Stimulated activated CD8-positive, alpha-beta memory T cell treated with anti-CD3 and anti-CD28 coated beads, Interleukin-4, amount 100 ng/mL, for 48 hours (primary cell): ENCODE measurements around the gene PPP1R1A.

ENCODE experiments used
- DNase-seq: peaks from one replicate; pipeline ENCODE4 v3.0.0-alpha.2; 2020

PPP1R1A gene

GRCh38 chr12:54603173-54603814 lies 14.8 kb upstream of the PPP1R1A start:
- peak; percentile 77 for DNase-seq

DNA sequence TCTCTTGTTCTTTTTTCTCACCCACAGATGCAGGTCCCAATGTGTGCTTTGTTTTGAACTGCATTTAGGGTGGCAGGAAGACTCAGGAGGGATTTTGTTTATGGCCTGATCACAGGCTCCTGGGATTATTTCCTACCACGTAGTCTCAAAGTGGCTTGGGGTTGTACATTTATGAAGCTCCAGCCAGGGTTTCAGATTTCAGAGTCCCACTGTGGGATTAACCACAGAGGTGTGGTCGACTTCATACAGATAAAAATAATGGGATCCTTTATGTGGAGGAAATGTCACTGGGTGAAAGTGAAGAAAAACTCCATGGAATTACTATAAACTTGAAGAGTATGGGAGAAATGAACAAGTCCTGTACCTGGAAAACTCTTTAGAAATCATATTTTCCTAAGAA lies 14.2 kb upstream of the PPP1R1A start:
- DNase-seq, result no peak

DNA sequence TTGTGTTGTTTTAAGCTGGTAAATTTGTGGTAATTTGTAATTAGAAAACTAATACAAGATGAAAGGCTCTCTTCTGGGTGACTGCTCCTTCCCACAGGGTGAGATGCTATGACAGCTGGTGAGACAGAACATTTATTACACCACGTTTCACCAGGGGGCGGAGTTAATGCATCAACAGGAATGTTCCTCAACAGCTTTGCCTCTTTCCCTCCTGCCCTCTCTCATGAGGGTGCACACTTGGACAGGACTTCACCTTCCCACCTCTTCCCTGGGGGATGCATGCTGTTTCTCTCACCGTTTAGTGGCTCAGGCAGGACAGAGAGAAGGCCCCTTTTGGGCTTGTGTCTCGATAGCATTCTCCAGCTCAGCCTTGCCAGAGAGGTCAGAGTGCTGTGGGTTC lies 13.4 kb upstream of the PPP1R1A start:
- peak; percentile 20 for DNase-seq

GRCh38 chr12:54598970-54599369 lies 10.5 kb upstream of the PPP1R1A start:
- DNase-seq, result no peak

- peak; percentile 81 for DNase-seq
These were observed 8.1 kb upstream of the PPP1R1A start for GRCh38 chr12:54596526-54596946.

DNA sequence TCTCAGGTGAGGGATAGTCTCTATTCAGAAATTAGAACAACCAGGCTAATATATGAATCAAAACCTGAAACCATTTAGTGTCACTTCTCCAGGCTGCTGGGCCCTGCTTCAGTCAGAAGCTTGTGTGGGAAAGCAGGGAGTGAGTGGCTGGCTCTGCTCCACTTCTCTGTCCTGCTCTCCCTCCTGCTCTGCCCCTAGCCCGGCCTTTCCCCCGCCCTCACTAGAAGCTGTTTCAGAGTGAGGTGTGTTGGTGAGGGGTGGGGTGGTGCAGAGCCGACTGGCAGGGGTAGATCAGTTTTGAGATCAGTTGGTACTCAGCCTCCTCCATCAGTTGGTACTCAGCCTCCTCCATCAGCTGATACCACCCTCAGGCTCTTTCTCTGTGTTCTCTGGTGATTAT lies 7.0 kb upstream of the PPP1R1A start:
- no peak for DNase-seq

DNA sequence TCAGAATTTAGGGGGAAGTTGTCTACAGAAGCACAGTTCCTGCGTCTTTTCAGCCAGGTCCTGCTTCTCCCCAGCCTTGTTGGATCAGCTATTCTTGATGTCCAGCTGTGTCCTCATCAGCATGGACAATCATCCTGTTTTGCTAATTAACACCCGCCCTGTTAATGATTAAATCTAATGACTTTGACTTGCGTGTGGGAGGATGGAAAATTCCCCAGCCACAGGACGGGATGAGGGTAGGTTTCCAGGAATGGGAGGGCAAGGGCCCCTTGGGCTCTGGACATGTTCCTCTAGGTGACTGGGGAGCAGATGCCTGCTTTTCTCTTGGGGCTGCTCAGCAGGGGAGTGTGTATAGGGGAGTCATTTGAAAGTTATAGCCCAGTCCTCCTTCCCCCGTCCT lies 5.3 kb upstream of the PPP1R1A start:
- DNase-seq, result no peak

DNA sequence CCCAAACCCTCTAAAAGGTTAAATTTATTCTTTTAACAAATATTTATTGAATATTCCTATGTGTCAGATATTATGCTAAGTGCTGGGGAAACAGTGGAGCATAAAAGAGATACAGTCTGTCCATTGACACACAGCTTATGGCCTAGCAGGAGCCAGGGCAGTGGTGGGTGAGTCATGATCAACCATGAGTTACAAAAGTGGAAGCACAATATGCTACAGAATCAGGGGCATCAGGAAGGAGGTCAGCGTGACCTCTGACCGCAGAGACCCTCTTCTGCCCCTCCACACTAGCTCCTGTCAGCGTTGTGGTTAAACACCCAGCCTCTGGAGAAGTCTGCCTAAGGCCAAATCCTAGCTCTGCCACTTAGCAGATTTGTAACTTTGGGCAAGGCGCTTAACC lies 4.7 kb upstream of the PPP1R1A start:
- DNase-seq, result no peak

DNA sequence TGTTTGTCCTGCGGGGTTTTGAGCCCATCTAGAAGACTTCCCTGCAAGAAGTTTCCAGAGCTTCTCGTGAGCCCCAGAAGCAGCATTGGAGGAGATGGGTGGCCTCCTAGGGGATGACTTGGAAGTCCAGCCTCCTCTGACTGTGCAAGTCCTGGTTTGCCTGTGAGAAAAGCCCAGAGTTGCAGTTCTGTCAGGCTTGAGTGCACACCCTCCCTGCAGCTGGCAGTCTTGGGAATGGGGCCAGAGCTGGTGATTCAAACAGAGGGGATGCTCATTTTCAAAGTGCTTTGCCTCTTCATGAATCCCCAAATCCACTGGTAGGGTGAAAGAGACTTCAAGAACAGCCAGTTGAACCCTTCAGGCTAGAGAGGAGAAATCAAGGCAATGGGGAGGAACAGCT lies 3.9 kb upstream of the PPP1R1A start:
- DNase-seq, result no peak

DNA sequence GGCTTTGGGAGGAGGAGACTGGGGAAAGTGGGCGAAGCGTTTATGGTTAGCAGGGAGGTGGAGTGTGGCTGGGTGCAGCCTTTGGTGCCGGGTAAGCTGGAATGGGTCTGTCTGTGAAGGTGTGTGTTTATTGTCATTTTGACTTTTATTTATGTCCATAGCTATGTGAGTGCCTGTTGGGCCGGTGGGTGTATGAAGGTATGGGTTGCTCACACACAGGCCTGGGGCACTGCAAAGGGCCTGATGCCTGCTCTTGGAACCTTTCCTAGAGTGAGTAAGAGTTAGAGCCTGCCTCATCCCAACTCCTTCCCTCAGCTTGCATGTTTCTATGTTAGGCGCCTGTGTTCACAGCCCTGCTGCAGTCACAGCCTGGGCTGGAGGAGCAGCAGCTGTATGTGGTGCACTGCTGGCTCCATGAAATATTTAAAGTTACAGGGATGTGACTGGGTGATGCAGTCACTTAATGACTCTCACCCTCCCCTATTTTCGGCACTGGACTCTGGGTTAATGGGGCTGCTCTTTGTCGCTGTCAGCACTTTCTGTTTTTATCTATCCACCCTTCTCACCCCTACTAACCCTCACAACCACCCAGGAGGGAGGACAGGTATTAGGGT lies 2.6 kb upstream of the PPP1R1A start:
- DNase-seq, result no peak

DNA sequence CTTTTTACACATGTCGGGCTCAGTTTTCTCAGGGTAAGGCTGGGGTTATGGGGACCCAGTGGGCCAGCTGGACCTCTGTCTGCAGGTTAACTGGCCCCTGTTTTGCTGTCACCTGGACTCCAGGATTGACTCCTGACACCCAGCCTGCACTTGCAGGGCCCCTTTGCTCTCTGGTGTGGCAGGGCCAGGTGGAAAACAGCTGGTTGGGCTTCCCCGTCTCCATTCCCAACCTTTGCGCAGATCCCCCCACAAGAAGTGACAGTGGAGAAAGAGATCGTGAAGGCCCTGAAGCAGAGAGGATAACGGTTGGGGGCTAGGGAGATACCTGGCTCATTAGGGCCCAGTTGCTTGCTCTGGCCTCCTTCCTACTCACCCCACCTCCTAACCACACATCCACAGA lies 1.5 kb upstream of the PPP1R1A start:
- DNase-seq, result no peak

GRCh38 chr12:54588890-54589267 lies 420 bp upstream of the PPP1R1A start:
- DNase-seq, result no peak

- DNase-seq, result no peak
These were observed 1.1 kb downstream of the PPP1R1A start for GRCh38 chr12:54587315-54587873.

DNA sequence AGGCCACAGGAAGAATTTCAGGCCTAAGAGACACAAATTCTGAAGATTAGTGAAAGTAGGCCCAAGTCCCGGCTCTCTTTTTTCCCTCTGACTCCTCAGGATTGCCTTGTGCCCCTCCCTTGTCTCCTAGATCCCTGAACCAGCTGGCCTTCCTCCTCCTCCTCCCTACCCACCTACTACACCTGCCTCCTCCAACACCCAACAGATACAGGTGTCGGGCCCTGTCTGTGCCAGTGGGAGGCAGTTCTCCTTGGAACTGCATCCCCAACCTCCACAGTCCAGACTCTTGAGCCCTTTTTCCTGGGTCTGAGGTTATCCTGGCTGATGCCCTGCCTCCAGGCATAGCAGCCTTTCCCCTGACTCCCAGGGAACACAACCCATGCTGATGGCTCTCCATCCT lies 1.8 kb downstream of the PPP1R1A start:
- DNase-seq, result no peak

DNA sequence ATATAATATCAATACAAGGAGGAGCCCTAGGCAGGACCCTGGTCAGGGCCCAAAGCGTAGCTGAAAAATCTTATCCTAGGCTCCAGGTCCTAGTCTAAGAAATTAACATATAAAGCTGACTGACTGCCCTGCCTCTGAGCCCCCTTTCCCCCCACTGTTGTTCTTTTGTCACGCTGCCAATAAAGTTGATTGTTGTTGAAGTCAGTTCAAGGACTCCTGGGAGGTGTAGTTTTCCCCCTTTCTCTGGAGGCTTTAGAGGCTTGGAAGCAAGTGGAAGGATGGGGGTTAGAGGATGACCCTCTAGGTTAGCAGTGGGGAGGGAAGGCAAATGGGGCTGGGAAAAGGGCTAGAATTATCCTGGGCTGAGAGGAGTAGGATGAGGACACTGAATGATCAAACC lies 3.2 kb downstream of the PPP1R1A start:
- no peak for DNase-seq

GRCh38 chr12:54584128-54584527 lies 4.3 kb downstream of the PPP1R1A start:
- no peak for DNase-seq

- no peak for DNase-seq
These were observed 4.7 kb downstream of the PPP1R1A start for GRCh38 chr12:54583726-54584125.

GRCh38 chr12:54581412-54581811 lies 7.0 kb downstream of the PPP1R1A start:
- DNase-seq, result no peak

GRCh38 chr12:54579696-54580333 lies 8.6 kb downstream of the PPP1R1A start:
- DNase-seq, result peak; percentile 97

DNA sequence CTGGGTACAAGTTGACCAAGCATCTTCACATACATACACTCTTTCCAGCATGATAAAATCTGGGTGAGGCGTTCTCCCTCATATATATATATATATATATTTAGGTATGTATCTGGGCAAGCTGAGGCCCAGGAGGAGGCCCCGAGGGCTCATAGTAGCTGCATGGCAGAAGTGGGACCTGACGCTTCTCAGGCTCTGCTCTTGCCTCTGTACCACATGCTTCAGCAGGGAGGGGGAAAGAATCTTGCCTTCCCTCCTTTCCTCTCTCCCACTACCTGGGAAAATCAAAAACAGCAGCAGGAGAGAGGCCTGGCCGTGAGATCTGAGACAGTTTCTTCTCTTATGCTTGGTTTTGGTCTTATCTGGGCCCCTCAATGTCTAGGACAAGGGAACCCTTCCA lies 9.2 kb downstream of the PPP1R1A start:
- no peak for DNase-seq

- no peak for DNase-seq
These were observed 9.7 kb downstream of the PPP1R1A start for GRCh38 chr12:54578778-54579177.

DNA sequence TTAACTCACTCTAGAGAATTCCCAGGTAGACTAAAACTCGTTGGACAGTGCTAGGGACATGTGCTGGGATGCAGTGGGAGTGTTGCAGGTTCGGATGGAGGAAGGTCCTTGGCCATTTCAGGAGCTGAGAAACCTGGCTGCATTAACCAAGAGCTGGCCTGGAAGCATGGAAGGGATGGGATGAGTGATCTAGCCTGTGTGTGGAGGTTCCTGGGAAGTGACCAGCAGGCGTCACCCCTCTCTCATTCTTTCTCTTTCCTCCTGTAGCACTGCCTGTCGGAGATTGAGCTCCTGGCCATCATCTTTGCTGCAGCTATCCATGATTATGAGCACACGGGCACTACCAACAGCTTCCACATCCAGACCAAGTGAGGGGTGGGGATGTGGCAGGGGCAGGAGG lies 15.6 kb downstream of the PPP1R1A start:
- DNase-seq, result no peak

- DNase-seq, result no peak
These were observed 17.0 kb downstream of the PPP1R1A start for GRCh38 chr12:54571193-54572188.
